Smooth muscle cell of the brain vasculature (primary cell): ENCODE measurements around the gene EPSTI1.
"Not testable (repeated sequence)": the region's sequence is repeated elsewhere in the genome, so short reads cannot be mapped to it uniquely, and the experiment has no call there.

Experiments
- DNase-seq: peaks from one replicate; pipeline ENCODE4 v3.0.0-alpha.2; 2012; ENCODE audit warnings: low read depth, low spot score

The EPSTI1 gene

DNA sequence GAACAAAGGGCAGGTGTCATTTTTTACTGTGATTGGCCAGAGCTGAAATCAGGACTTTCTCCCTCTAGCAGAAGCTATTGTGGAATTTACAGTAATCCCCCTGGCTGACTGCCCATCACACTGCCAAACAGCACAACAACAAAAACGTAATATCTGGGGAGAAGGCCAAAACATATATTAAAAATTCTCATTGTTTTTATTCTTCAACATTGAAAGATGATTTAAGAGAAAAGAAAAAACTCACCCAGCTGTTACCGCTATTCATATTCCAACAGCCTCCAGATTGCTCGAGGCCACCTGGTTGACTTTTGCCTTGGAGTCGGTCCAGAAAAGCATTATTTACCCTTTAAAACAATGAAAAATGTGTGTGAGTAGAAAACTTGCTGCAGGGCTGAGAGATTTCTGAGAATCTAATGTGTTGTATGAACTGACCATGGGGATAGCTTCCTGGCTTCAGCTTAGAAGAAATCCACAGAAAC is 97.2 kb downstream of the EPSTI1 start:
- DNase-seq: peak; percentile 77

DNA sequence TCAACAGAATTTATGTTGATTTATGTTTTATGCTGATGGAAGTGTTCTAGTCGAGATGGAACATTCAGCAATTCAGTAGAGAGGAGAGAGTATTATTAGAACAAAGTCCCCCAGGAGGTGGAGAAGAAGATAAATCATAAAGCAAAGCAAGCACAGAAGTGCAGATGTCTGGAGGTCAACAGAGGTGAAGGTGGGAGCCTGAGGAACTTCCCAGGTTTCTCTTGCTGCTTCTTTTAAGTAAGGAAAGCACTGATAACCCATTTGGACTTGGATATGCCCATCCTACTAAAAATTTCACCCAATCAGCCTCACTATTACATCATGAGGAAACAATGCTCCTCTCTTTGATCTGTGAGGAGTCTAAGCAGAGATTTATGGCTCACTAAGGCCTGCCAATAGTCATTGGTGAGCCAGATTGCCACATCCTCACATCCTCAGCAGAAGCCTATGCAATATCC is 98.8 kb downstream of the EPSTI1 start:
- DNase-seq: no peak

DNA sequence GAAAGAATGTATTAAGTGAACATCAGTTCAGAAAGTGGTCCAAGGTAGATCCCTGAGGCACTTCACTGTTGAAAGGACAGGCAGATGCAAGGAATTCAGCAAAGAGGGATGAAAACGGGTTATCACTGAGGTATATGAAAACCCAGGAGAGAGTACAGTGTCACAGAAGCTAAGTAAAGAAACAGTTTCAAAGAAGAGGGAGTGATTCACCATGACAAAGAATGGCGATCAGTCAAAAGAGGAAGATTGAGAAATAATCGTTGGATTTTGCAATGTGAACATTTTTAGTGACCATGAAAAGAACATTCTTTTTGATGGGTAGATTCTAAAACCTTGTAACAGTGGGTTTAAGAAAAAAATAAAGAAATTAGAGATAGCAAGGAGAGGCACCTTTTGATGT is 99.3 kb downstream of the EPSTI1 start:
- no peak for DNase-seq

DNA sequence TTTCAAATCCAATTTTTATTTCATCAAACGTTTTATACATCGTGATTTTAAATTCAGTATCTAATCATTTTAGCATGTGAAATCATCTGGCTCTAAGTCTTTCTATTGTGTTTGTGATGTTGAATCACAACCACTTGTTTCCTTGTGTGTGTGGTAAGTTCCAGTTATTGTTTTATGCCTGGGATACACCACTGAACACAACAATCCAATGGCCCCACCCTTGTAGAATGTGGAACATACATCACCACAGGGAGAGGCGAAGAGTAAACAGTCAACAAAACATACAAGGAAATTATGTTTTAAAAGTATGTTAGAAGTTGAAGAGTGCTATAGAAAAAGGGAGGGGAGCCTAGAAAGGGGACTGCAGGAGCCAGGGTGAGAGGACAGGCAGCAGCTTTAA is 100.5 kb downstream of the EPSTI1 start:
- DNase-seq: no peak

DNA sequence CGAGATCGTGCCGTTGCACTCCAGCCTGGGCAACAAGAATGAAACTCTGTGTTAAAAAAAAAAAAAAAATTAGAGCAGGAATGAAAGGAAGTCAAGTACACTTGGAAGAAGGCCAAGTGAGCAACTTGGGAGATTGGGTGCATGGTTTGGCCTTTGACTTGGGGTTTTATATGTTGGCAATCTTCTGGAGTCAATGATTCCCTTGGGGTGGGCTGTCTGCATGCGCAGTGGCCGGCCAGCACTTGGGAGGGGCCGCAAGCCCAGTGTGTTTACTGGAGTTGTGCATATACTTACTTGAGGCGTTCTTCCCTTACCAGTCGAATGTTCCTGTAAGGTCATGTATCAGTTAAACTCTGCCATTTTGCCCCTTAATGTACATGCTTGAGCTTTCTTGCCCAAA is 106.7 kb downstream of the EPSTI1 start:
- DNase-seq: no peak

DNA sequence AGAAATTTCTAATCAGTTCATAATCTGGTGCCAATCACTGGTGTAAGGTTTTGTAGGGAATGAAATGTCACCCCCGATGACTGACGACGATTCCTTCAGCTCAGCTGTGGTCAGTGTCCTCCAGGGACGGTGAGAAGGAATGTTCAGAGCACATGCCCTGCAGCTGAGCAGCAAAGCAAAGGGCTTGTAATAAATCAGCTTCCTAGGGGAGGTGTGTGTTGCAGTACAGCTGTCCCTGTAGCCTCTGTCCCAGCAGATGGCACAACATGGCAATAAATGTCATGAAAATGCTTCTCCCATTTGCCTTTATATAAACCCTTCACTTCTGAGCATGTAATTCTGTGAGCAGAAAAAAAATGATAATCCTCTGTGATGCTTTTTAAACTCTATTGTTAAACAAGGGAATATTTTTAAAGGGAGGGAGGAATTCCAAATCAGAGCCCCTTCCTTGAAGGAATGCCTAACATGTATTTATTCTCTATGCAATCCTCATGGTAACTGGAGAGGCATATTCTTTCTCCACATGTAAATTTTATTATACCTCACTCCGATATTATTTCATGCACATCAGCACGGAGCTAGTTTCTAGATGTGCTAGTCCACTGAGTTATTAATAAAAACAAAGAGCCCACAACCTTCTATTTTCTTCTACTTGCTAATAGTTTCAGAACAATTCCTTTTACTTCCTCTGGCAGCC is 108.1 kb downstream of the EPSTI1 start:
- DNase-seq: no peak

DNA sequence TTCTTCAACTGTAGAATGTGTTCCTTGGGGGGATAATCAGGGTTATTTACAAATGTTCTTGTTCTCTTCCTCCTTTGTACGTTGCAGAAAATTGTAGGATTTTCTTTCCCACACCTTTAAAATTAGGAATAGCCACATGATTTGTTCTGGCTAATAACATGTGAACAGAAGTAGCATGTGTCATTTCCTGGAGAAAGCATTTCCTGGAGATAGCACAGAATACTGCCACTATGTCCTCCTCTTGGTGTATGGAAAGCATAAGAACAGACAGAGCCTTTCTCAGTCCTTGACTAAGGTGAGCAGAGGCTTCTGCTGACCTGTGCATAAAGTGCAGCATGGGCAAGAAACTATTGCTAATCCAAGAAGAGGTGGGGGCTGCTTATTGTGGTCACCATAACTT is 108.9 kb downstream of the EPSTI1 start:
- no peak for DNase-seq

DNA sequence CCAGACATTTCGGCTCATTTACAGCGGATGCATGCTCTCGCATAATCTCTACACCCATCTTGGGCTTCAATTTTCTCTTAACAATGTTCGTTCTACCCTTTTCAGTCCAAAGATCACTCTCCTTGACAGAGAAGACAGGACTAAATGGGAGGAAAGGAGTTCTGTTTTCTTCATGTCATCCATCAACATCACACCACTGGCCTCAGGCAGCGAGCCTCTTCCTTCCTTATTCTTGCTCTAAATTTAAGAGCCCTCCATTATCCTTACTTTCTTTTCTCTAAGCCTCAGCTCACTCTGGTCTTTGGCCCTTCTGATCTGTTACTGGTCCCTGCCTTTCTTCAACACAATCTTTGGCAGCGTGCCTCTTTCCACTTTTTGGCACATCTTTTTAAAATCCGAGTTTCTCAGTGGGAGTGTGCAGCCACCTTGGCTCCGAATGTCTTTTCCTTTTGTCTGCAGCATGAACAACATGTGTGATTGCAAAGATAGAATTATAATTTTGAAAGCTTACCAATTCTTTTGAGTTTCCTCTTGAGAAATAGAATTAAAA is 111.9 kb downstream of the EPSTI1 start:
- no peak for DNase-seq

DNA sequence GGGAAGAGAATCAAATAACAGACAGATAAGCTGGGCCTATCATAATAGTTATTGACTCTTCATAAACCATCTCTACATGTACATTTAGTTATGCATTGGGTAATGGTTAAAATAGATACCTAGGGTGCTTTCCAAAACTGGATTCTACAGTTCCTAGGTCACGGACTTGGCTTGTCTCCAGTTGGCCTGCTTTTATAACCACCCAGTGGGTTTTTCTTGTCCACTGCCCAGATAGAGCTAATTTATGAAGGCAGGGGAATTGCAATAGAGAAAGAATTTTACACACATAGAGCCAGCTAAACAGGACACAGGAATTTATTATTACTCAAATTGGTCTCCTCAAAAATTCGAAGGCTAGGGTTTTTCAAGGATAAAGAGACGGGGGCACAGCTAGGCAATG is 113.3 kb downstream of the EPSTI1 start:
- DNase-seq: no peak

DNA sequence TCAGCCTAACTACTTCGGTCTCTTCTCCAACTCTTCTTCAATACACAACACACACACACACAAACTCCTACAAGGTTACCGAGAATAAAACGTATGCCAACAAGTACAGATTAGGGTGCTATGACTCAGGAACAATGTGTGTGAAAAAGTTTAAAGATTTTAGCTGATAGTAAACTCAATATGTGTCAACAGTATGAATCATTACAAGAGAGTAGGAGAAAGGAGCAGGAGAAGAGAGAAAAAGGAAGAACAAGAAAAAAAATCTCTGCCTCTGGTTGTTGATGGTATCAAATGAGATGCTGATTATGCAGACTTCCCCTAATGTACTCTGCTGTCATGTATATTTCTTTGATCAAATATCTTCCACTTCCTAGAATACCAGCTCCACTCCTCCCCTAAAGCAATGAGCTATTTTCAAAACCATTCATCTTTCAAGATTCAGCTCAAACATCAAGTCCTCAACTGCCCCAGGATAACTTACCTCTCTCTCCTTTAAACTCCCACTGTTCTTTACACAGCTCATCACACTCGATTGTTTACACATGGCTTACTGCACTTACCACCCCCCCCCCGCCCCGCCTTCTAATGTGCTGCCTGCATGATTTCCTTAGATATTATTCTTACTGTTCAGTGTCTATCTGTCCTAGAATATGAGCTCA is 115.0 kb downstream of the EPSTI1 start:
- no peak for DNase-seq

DNA sequence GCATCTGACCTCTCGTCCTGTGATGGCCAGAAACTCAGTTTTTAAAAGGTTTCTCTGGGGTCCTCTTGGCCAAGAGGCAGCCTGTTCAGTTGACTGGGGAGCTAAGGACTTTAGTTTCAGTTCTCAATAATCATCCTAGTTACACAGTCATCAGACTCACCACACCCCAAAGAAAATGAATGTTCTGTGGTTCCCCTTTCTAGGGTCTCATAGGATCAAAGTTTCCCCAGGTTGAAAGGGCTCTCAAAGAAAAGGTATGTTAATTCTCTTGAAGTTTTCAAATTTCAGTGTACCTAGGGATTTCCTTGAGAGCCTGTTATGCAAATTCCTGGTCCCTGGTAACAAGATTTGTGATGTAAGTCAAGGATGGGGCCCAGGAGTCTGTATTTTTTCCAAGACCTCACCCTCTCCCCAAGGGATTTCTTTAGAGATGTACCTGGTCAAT is 115.7 kb downstream of the EPSTI1 start:
- DNase-seq: no peak

DNA sequence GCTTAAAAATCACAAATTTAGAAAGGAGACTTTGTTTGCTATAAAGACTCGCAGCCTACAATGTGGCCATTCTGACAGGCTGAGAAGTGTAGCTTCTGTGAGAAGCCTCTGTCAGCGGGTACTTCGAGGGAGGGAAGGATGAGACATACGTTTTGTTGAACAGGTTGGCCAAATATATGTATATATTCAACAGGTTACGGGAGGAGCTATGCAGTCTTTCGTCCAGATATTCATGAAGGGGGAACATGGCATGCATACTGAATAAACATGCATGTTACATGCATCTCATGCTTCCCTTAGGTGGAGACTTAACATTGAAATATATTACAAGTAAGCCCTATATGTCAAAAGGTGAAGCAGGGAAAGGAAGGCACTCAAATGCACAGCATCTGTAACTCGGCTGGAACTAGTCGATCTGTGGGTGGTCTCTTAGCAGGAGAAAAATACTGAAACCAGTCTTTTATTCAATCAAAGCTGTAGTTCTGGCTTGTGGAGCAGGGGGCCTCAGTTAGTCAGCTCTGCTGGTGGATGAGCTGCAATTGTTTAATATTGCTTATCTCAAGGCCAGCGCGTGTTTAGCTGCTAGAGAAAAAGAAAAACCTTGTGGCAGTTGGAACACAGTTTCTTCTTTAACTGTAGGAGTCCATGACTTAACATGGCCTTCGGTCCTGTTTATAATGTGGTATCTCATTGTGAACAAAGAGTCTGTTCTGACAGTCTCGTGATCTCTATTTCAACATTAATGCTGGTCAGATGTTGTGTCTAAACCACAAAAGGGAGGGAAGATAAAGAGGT is 116.4 kb downstream of the EPSTI1 start:
- no peak for DNase-seq

DNA sequence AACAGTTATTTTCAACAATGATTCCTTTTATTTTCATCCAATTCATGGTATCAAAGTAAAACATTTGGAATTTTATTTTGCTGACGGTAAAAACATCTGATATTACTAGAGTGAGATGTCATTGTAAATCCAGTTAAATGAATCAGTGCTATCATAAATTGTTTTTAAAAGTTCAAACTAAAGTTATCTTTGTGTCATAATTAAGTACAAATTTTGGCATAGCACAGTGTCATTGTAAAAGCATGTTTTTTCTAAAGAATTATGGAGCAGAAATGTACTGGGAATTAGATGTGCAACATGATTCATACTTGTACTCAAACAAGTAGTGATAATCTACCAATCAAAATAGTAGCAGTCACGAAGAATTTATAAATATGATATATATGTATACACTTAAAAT is 117.8 kb downstream of the EPSTI1 start:
- DNase-seq: no peak

DNA sequence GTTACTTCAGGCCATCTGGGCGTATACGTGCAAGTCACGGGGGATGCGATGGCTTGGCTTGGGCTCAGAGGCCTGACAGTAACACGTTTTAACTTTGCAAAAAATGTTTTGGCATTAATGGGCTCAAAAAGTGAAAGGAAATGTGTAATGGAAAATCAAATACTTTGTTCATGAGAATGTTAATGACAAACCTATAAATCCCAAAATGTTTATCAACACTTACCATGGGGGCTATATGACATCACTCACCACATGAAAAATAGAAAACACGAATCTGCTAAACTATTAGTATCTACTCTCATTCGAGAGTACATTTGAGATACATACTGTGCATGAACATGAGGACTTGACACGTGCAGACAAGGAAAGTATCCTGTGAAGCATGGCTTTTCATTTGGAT is 119.0 kb downstream of the EPSTI1 start:
- no peak for DNase-seq

DNA sequence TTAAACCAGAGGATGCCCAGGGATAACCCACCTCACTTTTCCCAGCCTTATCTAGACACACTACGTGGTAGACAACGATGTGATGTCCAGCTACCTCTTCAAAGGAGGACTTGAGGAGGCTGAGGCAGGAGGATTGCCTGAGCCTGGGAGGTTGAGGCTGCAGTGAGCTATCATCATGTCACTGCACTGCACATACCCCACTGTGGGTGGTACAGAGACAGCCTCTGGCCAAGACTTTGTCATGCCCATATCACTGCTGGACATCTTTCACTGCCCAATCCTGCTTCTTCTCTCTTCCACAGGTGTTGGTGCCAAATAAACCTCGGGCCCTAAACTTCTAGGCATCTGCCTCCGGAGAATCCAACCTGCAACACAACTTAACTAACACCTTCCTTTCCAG is 124.8 kb downstream of the EPSTI1 start:
- no peak for DNase-seq

DNA sequence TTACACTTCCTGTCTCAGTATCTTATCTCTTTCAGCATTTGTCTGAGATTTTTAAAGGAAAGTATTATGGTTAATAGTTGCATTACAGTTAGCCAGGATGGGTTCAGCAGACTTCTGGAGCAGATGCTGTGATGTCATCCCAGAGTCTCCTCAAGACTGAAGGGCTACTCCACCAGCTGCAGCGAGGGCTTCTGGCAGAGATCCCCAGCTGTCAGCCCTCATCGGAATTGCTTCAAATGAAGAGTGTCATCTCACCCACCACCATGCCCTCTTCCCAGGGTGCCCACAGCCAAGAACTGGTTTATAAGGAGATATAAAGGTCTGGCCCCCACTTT is 126.3 kb downstream of the EPSTI1 start:
- no peak for DNase-seq

DNA sequence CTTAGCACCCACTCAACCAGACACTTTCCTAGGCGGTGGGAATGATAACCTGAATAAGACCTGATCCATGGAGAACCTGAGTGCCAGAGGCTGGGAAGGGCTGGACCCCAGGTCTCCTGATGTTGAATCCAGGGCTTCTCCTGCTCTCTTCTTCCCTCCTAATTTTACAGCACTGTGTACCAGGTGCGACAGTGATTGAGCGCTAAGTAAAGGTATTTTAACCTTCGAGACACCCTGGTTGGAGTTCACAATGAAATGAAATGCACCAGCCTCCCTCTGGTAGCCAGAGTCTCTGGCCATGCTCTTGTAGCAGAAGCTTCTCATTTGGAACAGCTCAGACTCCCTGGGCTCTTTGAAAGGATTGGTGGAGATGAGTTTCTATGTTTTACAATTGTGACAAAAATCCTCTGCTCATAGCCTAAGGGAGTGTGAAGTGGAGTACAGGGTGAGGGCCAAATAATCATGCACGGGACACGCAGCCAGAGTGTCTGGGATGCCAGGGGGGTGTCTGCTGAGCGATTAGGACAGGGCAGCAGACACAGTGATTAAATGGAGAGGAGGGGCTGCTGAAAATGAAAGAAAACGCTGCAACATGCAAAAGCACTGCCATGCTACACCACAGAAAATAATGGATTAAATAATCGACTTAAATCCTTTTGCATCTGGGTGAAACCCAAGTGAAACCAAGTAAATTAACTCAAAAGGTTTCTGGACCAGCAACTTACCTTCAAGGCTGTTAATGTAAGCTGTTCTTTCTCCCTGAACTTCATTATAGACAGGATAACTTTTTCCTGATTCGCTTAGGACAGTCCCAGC is 126.9 kb downstream of the EPSTI1 start:
- no peak for DNase-seq

DNA sequence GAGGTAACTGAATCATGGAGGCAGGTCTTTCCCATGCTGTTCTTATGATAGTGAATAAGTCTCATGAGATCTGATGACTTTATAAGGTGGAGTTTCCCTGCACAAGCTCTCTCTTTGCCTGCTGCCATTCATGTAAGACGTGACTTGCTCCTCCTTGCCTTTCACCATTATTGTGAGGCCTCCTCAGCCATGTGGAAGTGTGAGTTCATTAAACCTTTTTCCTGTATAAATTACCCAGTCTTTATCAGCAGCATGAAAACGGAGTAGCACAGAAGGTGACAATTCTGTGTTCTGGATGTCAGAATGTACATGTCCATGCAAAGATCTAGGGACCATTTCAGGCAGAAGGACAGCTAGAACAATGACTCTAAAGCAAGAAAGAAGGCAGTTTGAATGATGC is 129.7 kb downstream of the EPSTI1 start:
- not testable (repeated sequence) for DNase-seq

DNA sequence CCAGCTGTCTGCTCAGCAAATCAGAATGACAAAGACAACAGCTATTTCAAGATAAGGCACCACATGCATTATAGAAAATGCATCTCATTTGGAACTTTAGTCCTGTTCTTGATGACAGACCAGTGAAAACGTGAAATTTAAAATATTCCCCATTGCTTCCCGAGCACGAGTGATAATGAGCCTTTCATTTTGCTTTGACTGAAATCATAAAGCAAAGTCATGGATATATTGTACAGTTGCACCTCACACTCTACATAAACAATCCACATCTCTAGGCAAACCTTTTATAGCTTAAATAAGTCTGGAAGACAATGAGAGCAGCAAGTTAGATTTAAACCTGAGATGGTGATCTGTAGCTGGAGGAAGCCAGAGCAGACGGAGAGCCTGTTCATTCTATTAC is 131.6 kb downstream of the EPSTI1 start:
- DNase-seq: no peak

DNA sequence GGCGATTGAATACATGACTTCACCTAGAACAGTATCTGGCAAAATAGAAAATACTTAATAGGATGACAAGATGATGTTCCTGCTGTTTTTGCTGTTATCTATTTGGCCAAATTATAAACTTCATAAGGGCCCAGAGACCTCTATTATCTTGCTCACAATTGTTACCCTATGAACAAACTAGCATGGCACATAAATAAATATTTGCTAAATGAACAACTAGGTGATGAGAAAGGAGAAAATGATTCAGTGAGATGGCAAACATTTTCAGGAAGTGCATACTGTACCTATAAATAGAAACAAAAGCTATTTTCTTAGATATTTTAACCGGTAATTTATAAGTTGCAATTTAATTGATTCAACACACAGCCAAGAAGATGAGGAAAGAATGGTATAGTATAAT is 132.3 kb downstream of the EPSTI1 start:
- no peak for DNase-seq

DNA sequence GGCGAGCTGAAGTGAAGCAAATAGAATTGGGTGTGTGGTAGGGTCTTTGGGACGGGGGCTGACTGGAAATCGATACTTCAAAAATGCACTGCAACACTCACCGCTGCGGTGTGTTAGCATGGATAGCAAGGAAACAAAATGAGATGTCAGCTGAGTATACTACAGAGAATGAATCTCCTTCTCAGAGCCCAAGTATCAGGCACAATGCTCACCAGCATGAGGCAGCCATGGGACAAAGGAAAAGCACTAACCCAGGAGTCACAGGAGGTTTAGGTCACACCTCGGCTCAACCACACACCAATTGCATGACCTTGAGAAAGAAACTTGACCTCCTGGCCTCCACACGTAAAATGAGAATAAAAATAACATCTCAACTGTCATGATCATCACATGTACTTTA is 136.6 kb downstream of the EPSTI1 start:
- DNase-seq: no peak

DNA sequence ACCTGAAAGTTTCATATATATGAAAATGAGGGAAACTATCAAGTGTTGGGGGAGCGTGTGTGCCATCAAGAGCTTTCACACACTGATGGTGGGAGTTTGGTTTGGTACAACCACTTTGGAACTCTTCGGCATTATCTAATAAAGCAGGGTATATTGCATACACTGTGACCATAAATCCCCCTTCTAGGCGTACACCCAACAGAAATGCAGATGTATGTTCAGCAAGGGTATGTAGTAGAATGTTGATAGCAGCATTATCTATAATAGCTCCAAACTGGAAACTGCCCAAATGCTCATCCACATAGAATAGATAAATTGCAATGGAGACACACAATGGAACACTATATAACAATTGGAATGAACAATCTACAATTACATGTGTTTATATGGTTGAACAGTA is 139.9 kb downstream of the EPSTI1 start:
- DNase-seq: no peak
